Chondrocyte (in vitro differentiated cells): ENCODE data around the gene PASK. TPM values are rescaled to one million over a fixed set of nuclear protein-coding genes. Genes with fewer than 3 reads are reported as not detected.

ENCODE experiments used
- DNase-seq: peaks from one replicate; pipeline ENCODE4 v3.0.0; 2021; ENCODE audit warnings: mixed read lengths, low spot score
- H3K27ac Mint-ChIP-seq: one replicate; pipeline ENCODE4 v1.8.0; 2021; ENCODE audit warnings: mild to moderate bottlenecking, moderate library complexity, mixed read lengths; ENCODE audit not compliant: unreplicated experiment
- H3K27me3 Mint-ChIP-seq: 2 replicates; pipeline ENCODE4 v1.8.0; 2021; ENCODE audit warnings: low read depth, mixed read lengths
- H3K36me3 Mint-ChIP-seq: 2 replicates; pipeline ENCODE4 v1.8.0; 2021; ENCODE audit warnings: low read depth, mixed read lengths
- H3K4me1 Mint-ChIP-seq: 2 replicates; pipeline ENCODE4 v1.8.0; 2021; ENCODE audit warnings: low read depth, mild to moderate bottlenecking, mixed read lengths
- H3K4me3 Mint-ChIP-seq: one replicate; pipeline ENCODE4 v1.8.0; 2021; ENCODE audit warnings: mild to moderate bottlenecking, moderate library complexity, mixed read lengths; ENCODE audit not compliant: unreplicated experiment
- H3K9me3 Mint-ChIP-seq: 2 replicates; pipeline ENCODE4 v1.8.0; 2021; ENCODE audit warnings: low read depth, mixed read lengths
- CTCF ChIP-seq: fragments of 200-600 bp; sonication (generic); IDR thresholded peaks from 2 replicates; pipeline ENCODE4 v1.5.0; 2021; ENCODE audit warnings: antibody characterized with exemption, mild to moderate bottlenecking, moderate library complexity
- total RNA-seq: library from RNA; stranded (reverse); gene quantifications from 3 replicates; pipeline ENCODE4 v1.2.1, GENCODE V29; 2021

PASK gene
- total RNA-seq, 1 donor from 2014 or later, result 4.5 TPM

- no peak for TF ChIP-seq CTCF
- peaks cover 4% of the 10 kb centered on the region for H3K36me3 Mint-ChIP-seq
- no peak overlapping the region for H3K27ac Mint-ChIP-seq
- no peak overlapping the region for H3K4me3 Mint-ChIP-seq
- peak; percentile 75 for DNase-seq
- H3K4me1 Mint-ChIP-seq, result no peaks in the 10 kb centered on the region
- no peaks in the 10 kb centered on the region for H3K27me3 Mint-ChIP-seq
- H3K9me3 Mint-ChIP-seq, result peaks cover 6% of the 10 kb centered on the region
Observed at GRCh38 chr2:241126201-241126611, 23.1 kb downstream of the PASK start.

- TF ChIP-seq CTCF, result no peak
- no peak overlapping the region for H3K4me3 Mint-ChIP-seq
- H3K9me3 Mint-ChIP-seq, result peaks cover 10% of the 10 kb centered on the region
- no peaks in the 10 kb centered on the region for H3K27me3 Mint-ChIP-seq
- peaks cover 8% of the 10 kb centered on the region for H3K36me3 Mint-ChIP-seq
- H3K4me1 Mint-ChIP-seq, result no peaks in the 10 kb centered on the region
- peak; percentile 42 for DNase-seq
- H3K27ac Mint-ChIP-seq, result no peak overlapping the region
Observed at GRCh38 chr2:241125626-241126025, 23.6 kb downstream of the PASK start.

- Mint-ChIP-seq H3K4me3 (no peak overlapping the region), H3K27ac (no peak overlapping the region), H3K9me3 (peaks cover 10% of the 10 kb centered on the region), H3K4me1 (no peaks in the 10 kb centered on the region), H3K36me3 (peaks cover 9% of the 10 kb centered on the region), H3K27me3 (no peaks in the 10 kb centered on the region)
- TF ChIP-seq CTCF, result no peak
- peak; percentile 79 for DNase-seq
Observed at GRCh38 chr2:241123816-241124536, 25.3 kb downstream of the PASK start.

GRCh38 chr2:241122376-241123002 is 26.8 kb downstream of the PASK start:
- TF ChIP-seq CTCF, result no peak
- Mint-ChIP-seq H3K4me1 (no peaks in the 10 kb centered on the region), H3K27ac (no peak overlapping the region), H3K4me3 (no peak overlapping the region), H3K27me3 (no peaks in the 10 kb centered on the region), H3K9me3 (peaks cover 10% of the 10 kb centered on the region), H3K36me3 (peaks cover 8% of the 10 kb centered on the region)
- DNase-seq, result no peak

- H3K4me3 Mint-ChIP-seq, result no peak overlapping the region
- DNase-seq, result no peak
- H3K9me3 Mint-ChIP-seq, result peaks cover 10% of the 10 kb centered on the region
- no peak for TF ChIP-seq CTCF
- H3K27ac Mint-ChIP-seq, result no peak overlapping the region
- peaks cover 8% of the 10 kb centered on the region for H3K36me3 Mint-ChIP-seq
- no peaks in the 10 kb centered on the region for H3K27me3 Mint-ChIP-seq
- H3K4me1 Mint-ChIP-seq, result no peaks in the 10 kb centered on the region
Observed at GRCh38 chr2:241121008-241121407, 28.3 kb downstream of the PASK start.
